Measurements from ENCODE around the gene NFIA.
A peak's percentile ranks its signal among the peaks of the same experiment; 100 is the strongest.

Gene NFIA

GRCh38 chr1:61083807-61084440 is 1.6 kb downstream of the NFIA start:
- Histone ChIP-seq H4K91ac (ENCODE audit: low read depth, low read length, poor library complexity) (no peak overlapping the region), H3K4me3 (ENCODE audit: low read length in 2 of 2) (no peak overlapping the region), H2BK12ac (ENCODE audit: low read length) (no peak overlapping the region), H2AFZ (ENCODE audit: low read length) (peak overlapping the region; percentile 88), H3K27ac (replicated peaks; ENCODE audit: low read length) (no peak overlapping the region), H3K79me1 (ENCODE audit: low read depth, low read length) (no peaks in the 10 kb centered on the region), H2BK15ac (ENCODE audit: low read length) (no peak overlapping the region), H3K14ac (ENCODE audit: low read length) (no peak overlapping the region), H3K4me2 (ENCODE audit: insufficient read depth, low read length, poor library complexity, severe bottlenecking) (peak overlapping the region; percentile 94), H2BK120ac (ENCODE audit: low read depth, low read length) (no peak overlapping the region), H3K9ac (ENCODE audit: low read depth, low read length, poor library complexity) (no peak overlapping the region), H3K27me3 (ENCODE audit: control insufficient read depth in 3 of 3, insufficient read depth in 3 of 3, low read depth in 1 of 3, low read length in 3 of 3) (peaks cover 18 to 95% (median 54%) of the 10 kb centered on the region in 3 experiments), H3K23ac (ENCODE audit: low read depth, low read length, poor library complexity) (peak overlapping the region; percentile 65), H3K4ac (ENCODE audit: low read length) (no peak overlapping the region), H2AK5ac (ENCODE audit: low read depth, low read length) (no peak overlapping the region), H3K36me3 (replicated peaks in 1 of 2; ENCODE audit: control insufficient read depth in 2 of 2, insufficient read depth in 2 of 2, low read length in 2 of 2) (no peaks in the 10 kb centered on the region), H2BK5ac (ENCODE audit: low read length) (no peak overlapping the region), H3K18ac (ENCODE audit: low read length) (no peak overlapping the region), H3K4me1 (ENCODE audit: control insufficient read depth in 2 of 2, insufficient read depth in 1 of 2, low read depth in 1 of 2, low read length in 2 of 2) (peaks cover 0 to 2% of the 10 kb centered on the region in 2 donors), H4K8ac (ENCODE audit: low read depth, low read length) (no peak overlapping the region), H3K9me3 (replicated peaks in 1 of 2; ENCODE audit: control insufficient read depth in 2 of 2, insufficient read depth in 1 of 2, low read depth in 1 of 2, low read length in 2 of 2) (peaks cover 0 to 1% of the 10 kb centered on the region in 2 donors)
- WGBS, 2 donors (ENCODE audit: extremely low coverage in 2 of 2, insufficient read length in 2 of 2, insufficient replicate concordance in 1 of 2), result no CpG with 5 or more reads among the region's 17 CpGs
- no peak for DNase-seq (ENCODE audit: low spot score)

- Histone ChIP-seq H3K4me3 (ENCODE audit: low read length in 2 of 2) (no peak overlapping the region), H3K4me2 (ENCODE audit: insufficient read depth, low read length, poor library complexity, severe bottlenecking) (no peak overlapping the region), H2AFZ (ENCODE audit: low read length) (no peak overlapping the region), H3K27ac (replicated peaks; ENCODE audit: low read length) (no peak overlapping the region), H3K4ac (ENCODE audit: low read length) (no peak overlapping the region), H2BK12ac (ENCODE audit: low read length) (no peak overlapping the region), H2AK5ac (ENCODE audit: low read depth, low read length) (no peak overlapping the region), H2BK120ac (ENCODE audit: low read depth, low read length) (no peak overlapping the region), H3K27me3 (ENCODE audit: control insufficient read depth in 3 of 3, insufficient read depth in 3 of 3, low read depth in 1 of 3, low read length in 3 of 3) (peaks cover 16 to 94% (median 49%) of the 10 kb centered on the region in 3 experiments), H3K36me3 (replicated peaks in 1 of 2; ENCODE audit: control insufficient read depth in 2 of 2, insufficient read depth in 2 of 2, low read length in 2 of 2) (no peaks in the 10 kb centered on the region), H3K9me3 (replicated peaks in 1 of 2; ENCODE audit: control insufficient read depth in 2 of 2, insufficient read depth in 1 of 2, low read depth in 1 of 2, low read length in 2 of 2) (peaks cover 0 to 1% of the 10 kb centered on the region in 2 donors), H3K18ac (ENCODE audit: low read length) (no peak overlapping the region), H2BK5ac (ENCODE audit: low read length) (no peak overlapping the region), H3K14ac (ENCODE audit: low read length) (no peak overlapping the region), H3K23ac (ENCODE audit: low read depth, low read length, poor library complexity) (no peak overlapping the region), H3K4me1 (ENCODE audit: control insufficient read depth in 2 of 2, insufficient read depth in 1 of 2, low read depth in 1 of 2, low read length in 2 of 2) (peaks cover 0 to 2% of the 10 kb centered on the region in 2 donors), H4K91ac (ENCODE audit: low read depth, low read length, poor library complexity) (no peak overlapping the region), H3K9ac (ENCODE audit: low read depth, low read length, poor library complexity) (no peak overlapping the region), H4K8ac (ENCODE audit: low read depth, low read length) (no peak overlapping the region), H3K79me1 (ENCODE audit: low read depth, low read length) (no peaks in the 10 kb centered on the region), H2BK15ac (ENCODE audit: low read length) (no peak overlapping the region)
- no peak for DNase-seq (ENCODE audit: low spot score)
- no CpG with 5 or more reads among the region's 5 CpGs for WGBS, 2 donors (ENCODE audit: extremely low coverage in 2 of 2, insufficient read length in 2 of 2, insufficient replicate concordance in 1 of 2)
These were observed 2.2 kb downstream of the NFIA start for GRCh38 chr1:61084491-61085031.

- no peak overlapping the region for H3K14ac ChIP-seq (ENCODE audit: low read length)
- H3K4me2 ChIP-seq (ENCODE audit: insufficient read depth, low read length, poor library complexity, severe bottlenecking), result no peak overlapping the region
- H3K36me3 ChIP-seq (replicated peaks in 1 of 2; ENCODE audit: control insufficient read depth in 2 of 2, insufficient read depth in 2 of 2, low read length in 2 of 2), result no peaks in the 10 kb centered on the region
- H3K9me3 ChIP-seq (replicated peaks in 1 of 2; ENCODE audit: control insufficient read depth in 2 of 2, insufficient read depth in 1 of 2, low read depth in 1 of 2, low read length in 2 of 2), result peaks cover 0 to 1% of the 10 kb centered on the region in 2 donors
- H2BK15ac ChIP-seq (ENCODE audit: low read length), result no peak overlapping the region
- H3K4me3 ChIP-seq (ENCODE audit: low read length in 2 of 2), result no peak overlapping the region
- peaks cover 15 to 94% (median 41%) of the 10 kb centered on the region in 3 experiments for H3K27me3 ChIP-seq (ENCODE audit: control insufficient read depth in 3 of 3, insufficient read depth in 3 of 3, low read depth in 1 of 3, low read length in 3 of 3)
- no peak overlapping the region for H2BK120ac ChIP-seq (ENCODE audit: low read depth, low read length)
- H3K27ac ChIP-seq (replicated peaks; ENCODE audit: low read length), result no peak overlapping the region
- no peaks in the 10 kb centered on the region for H3K79me1 ChIP-seq (ENCODE audit: low read depth, low read length)
- H3K4me1 ChIP-seq (ENCODE audit: control insufficient read depth in 2 of 2, insufficient read depth in 1 of 2, low read depth in 1 of 2, low read length in 2 of 2), result peaks cover 0 to 2% of the 10 kb centered on the region in 2 donors
- DNase-seq (ENCODE audit: low spot score), result no peak
- no CpG with 5 or more reads among the region's 3 CpGs for WGBS, 2 donors (ENCODE audit: extremely low coverage in 2 of 2, insufficient read length in 2 of 2, insufficient replicate concordance in 1 of 2)
- no peak overlapping the region for H3K4ac ChIP-seq (ENCODE audit: low read length)
- no peak overlapping the region for H3K23ac ChIP-seq (ENCODE audit: low read depth, low read length, poor library complexity)
- H4K91ac ChIP-seq (ENCODE audit: low read depth, low read length, poor library complexity), result no peak overlapping the region
- no peak overlapping the region for H3K18ac ChIP-seq (ENCODE audit: low read length)
- no peak overlapping the region for H4K8ac ChIP-seq (ENCODE audit: low read depth, low read length)
- H2AFZ ChIP-seq (ENCODE audit: low read length), result no peak overlapping the region
- no peak overlapping the region for H2BK12ac ChIP-seq (ENCODE audit: low read length)
- H2BK5ac ChIP-seq (ENCODE audit: low read length), result no peak overlapping the region
- H2AK5ac ChIP-seq (ENCODE audit: low read depth, low read length), result no peak overlapping the region
- no peak overlapping the region for H3K9ac ChIP-seq (ENCODE audit: low read depth, low read length, poor library complexity)
These were observed 3.0 kb downstream of the NFIA start for GRCh38 chr1:61085206-61085982.
